Stimulated activated CD4-positive, alpha-beta T cell treated with anti-CD3 and anti-CD28 coated beads, Interleukin-1b, Interleukin-23, amount 100 ng/mL, for 4 hours (primary cell): ENCODE measurements around the gene ZBTB37.
"Not testable (repeated sequence)": the region's sequence is repeated elsewhere in the genome, so short reads cannot be mapped to it uniquely, and the experiment has no call there.

Experiments used
- DNase-seq, 2 donors: peaks; one replicate each; pipeline ENCODE4 v3.0.0-alpha.2; 2020; ENCODE audit warnings: low read depth in 2 of 2

ZBTB37 gene

GRCh38 chr1:173868266-173869020 lies at the start of gene ZBTB37:
TSS of gene ZBTB37 (plus strand) at chr1:173868380. CDS start at chr1:173870226, 1,846 bp downstream.
- DNase-seq: peak; percentile 86 to 95

GRCh38 chr1:173818459-173818858 lies 49.7 kb upstream of the ZBTB37 start:
- DNase-seq: no peak

DNA sequence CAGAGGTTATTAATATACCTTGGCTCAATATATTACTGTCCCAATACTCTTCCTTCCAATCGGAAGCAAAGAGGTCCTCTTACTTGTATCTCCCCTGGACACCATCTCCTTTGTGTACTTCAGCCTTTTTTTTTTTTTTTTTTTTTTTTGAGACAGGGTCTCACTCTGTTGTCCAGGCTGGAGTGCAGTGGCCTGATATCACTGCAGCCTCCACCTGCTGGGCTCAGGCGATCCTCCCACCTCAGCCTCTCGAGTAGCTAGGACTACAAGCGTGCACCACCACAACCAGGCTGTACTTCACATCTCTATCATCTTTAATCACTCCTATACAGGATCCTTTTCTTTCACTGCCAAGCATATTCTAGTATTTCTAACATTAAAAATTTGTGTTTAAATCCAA lies 46.5 kb upstream of the ZBTB37 start:
- no peak for DNase-seq

DNA sequence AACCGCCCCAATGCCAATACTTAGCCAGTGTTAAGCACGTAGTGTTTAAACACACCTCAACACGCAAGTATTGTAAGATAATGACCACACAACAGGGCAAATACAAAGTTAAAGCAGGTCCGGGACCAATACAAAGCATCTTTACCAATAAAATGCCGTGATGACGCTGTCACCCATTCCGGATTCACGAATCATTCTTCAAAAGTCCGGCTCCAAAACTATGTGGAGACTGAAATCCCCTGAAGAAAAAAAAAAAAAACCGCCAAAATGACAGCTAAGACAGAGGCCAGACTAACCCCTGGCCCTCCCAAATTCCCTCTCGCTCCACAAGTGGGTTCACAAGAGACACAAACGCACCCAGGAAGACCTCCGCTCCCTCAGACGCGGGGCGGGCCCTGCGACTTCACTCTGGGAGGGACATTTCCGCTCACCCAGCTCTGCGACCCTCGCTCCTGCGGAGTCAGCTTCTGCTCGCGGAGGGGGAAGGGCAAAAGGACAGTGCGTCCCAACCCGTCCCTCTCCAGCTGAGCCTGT lies 44.3 kb upstream of the ZBTB37 start:
- DNase-seq: no peak

DNA sequence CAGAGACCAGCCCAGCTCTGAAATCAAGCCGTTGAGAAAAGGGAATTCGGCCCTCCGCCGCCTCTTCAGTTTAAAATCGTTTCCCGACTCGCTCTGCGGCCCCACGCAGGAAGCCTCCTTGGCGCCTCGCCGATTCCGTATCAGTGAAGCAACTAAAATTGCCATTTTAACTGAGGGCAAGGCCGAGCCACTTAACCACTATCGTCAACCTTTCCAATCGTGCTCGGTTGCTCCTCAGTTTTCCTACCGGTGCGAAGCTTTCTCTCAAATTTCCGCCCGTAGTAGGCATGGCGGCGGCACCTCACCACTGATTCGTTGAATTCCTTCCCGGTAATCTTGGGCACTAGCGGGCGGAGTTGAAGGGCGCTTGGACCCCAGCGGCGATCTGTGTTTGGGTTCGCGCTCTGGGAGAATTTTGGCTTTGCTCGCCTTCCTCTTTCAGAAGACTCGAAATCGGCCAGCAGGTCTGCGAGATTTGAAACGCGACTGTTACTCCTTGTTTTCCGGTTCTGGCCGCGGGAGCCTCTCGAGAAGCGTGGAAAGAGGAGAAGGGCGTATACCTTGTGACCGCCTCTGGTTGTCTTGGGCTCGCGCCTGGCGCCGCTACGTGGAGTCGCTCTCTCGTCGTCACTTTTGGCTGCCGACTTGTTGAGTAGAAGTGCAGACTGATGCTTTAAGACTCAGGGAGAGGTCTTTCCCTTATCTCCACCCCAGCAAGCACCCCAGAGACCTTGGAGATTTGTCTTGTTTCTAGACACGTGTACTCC lies 43.7 kb upstream of the ZBTB37 start, which contains the start of the genes CENPL and DARS2:
CENPL (minus strand) TSS at position 569 of the 767 bp plus-strand sequence. CDS start 13,584 bp downstream, outside the sequence.
DARS2 (plus strand) TSS at position 359 of the 767 bp plus-strand sequence. CDS start 557 bp downstream, outside the sequence.
- peak; percentile 74 to 83 for DNase-seq

DNA sequence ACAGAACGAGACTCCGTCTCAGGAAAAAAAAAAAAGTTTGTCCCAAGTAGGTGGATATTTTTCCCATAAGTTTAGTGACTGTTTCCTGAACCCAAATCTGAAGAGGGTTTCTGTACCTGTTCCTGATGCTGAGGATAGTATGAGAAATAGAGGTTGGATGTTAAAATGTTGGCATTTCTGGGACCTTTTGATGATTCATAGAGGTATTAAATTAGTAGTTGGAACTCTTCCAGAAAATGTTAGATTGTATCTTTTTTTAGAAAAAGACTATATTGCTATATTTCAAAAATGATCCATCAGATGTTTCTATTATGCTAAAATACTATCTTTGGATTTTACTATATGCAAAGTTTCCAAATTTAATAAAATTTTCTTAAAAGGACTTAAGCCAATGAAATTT lies 40.6 kb upstream of the ZBTB37 start:
- no peak for DNase-seq

DNA sequence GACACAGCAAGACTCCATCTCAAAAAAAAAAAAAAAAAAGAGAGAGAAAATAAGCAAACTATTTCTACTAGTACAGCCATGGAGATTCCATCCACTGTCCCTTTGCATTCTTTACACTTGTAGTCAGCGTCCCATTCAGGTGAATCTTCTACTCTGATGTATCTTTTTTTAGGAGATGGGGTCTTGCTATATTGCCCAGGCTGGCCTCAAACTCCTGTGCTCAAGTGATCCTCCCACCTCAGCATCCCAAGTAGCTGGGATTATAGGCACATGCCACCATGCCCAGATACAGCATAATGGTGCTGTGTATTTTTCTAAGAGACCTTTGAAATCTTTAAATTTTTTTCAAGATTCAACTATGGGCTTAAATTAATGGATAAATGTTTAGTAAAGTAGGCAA lies 35.4 kb upstream of the ZBTB37 start:
- DNase-seq: no peak

DNA sequence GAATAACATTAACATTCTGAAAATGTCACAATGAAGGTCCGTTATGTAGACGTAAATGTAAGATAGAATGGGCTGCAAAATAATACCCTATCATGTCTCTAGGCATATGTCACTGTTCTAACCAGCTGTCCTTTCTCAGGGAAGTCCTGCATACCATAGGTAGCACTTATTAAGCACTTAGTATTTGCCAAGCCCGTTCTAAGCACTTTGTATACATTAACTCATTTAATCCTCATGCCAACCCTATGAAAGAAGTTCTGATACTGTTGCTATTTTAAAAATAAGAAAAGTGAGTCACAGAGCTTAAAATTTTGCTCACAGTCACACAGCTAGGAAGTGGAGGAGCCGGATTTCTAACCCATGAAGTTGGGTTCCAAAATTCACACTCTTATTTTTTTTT lies 16.1 kb upstream of the ZBTB37 start:
- no peak for DNase-seq

DNA sequence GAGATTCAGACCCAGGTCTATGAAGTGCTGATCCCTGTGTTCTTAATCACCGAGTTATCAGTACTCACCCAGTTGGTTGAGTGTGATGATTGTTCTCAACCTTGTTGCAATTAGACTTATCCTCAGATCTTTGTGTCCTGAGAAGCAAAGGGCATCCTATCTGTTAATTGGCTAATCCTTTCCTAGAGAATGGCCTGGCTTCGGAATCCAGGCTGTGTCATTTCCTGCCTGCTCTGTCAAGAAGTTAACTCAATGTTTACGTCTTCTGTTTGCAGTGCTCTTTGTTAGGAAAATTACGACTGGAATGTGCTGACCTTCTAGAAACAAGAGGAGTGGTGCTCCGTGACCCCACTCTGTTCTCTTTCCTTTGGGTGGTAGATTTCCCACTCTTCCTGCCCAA lies 15.1 kb upstream of the ZBTB37 start:
- no peak for DNase-seq

GRCh38 chr1:173856014-173856413 lies 12.2 kb upstream of the ZBTB37 start:
- no peak for DNase-seq

- no peak for DNase-seq
These were observed 11.3 kb upstream of the ZBTB37 start for GRCh38 chr1:173856903-173857302.

DNA sequence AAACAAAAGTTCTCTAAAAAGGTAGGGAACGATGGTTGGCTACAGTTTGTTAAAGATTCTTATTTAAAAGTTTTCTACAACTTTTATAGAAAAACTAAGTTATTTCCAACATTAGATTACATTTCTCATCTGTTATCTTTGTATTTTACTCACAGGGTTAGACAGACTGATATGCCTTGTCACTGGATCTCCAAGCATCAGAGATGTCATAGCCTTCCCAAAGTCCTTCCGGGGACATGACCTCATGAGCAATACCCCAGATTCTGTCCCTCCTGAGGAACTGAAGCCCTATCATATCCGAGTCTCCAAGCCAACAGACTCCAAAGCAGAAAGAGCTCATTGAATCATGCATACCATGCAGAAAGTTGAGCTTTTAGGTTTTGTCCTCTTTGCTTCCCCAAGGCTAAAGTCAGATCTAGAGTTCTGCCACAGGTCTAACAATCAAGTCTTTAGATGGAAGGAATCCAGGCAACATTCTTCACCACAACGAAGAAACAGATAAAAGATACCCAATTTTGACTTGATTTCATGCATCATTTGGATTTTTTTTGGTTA lies 10.7 kb upstream of the ZBTB37 start:
- no peak for DNase-seq

GRCh38 chr1:173859547-173859946 lies 8.6 kb upstream of the ZBTB37 start:
- not testable (repeated sequence) for DNase-seq

DNA sequence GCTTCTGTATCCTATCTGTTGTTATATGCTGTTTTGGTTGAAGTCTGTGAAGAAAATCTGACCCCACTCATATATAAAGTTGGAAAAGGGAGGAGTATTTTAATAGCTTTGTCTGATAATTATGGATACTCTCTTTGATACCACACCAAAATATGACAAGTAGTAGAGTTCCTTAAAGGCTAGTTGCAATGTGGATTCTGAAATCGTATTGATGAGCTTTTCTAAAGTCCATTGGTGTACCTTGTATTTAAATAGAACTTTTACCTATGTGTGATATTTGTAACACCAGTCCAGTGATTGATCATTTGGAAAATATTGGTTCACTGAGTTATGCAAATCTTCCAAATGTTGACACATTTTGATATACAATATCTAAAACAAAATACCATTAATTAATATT lies 8.1 kb upstream of the ZBTB37 start:
- no peak for DNase-seq

DNA sequence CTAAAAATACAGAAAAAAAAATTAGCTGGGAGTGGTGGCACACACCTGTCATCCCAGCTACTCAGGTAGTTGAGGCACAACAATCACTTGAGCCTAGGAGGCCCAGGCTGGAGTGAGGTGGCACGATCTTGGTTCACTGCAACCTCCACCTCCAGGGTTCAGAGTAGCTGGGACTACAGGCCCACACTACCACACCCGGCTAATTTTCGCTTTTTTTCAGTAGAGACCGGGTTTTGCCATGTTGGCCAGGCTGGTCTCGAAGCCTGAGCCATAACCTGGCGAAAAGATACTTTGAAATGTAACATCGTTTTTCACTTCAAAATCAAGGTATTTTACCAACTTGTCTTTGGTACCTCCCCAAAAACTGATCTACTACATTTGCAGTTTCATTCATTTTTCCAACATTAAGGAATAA lies 6.4 kb upstream of the ZBTB37 start:
- no peak for DNase-seq

DNA sequence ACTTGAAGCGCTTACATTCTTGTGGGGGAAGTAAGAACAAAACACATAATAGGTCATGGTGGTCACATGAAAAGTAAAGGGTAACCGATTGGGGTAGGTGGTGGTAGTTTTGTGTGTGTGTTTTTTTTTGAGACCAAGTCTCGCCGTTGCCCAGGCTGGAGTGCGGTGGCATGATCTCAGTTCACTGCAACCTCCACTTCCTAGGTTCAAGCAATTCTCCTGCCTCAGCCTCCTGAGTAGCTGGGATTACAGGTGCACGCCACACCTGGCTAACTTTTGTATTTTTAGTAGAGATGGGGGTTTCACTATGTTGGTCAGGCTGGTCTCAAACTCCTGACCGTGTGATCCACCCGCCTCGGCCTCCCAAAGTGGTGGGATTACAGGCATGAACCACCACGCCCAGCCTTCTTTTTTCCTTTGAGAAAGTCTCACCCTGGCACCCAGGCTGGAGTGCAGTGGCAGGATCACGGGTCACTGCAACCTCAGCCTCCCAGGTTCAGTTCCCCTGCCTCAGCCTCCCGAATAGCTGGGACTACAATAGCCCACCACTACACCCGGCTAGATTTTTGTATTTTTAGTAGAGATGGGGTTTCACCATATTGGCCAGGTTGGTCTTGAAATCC lies 5.9 kb upstream of the ZBTB37 start:
- DNase-seq: peak in 1 of 2 donors; percentile 29

GRCh38 chr1:173862769-173863223 lies 5.4 kb upstream of the ZBTB37 start:
- no peak for DNase-seq

DNA sequence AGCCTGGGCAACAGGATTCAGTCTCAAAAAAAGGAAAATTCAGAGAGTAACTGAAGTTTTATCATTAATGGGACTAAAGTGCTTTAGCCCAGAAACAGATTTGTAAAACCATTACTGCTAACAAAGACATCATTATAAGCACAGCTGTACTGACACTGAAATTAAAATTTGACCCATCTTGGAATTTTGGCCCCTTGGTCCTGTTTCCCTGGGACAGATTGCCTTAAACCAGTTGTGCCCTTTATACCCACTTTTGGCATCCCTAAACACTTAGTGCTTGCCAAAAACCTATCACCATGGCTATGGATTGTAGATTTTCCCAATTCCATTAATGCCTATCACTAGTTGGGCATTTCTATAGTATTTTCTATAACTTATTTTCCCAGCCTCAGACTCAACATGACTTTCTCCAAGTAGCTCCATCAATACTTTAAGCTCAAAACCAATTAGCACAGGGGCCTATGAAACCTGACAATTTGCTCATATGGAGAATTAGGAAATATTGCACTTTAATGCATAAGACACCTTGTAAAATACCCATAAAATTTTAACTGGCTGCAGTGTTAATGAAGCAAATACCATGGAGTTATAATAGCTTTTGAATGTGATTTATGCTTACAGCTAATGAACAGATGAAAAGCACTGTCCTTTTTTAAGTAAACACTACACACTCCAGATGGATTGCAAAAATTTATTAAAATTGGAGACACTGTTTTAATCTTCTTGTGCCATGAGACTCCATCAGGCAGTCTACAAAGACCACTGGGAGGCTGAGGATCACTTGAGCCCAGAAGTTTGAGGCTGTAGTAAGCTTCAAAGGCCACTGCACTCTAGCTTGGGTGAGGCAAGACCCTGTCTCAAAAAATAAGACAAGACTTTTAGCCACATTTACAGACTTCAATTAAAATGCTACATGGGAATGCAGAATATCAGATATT lies 4.7 kb upstream of the ZBTB37 start:
- no peak for DNase-seq

DNA sequence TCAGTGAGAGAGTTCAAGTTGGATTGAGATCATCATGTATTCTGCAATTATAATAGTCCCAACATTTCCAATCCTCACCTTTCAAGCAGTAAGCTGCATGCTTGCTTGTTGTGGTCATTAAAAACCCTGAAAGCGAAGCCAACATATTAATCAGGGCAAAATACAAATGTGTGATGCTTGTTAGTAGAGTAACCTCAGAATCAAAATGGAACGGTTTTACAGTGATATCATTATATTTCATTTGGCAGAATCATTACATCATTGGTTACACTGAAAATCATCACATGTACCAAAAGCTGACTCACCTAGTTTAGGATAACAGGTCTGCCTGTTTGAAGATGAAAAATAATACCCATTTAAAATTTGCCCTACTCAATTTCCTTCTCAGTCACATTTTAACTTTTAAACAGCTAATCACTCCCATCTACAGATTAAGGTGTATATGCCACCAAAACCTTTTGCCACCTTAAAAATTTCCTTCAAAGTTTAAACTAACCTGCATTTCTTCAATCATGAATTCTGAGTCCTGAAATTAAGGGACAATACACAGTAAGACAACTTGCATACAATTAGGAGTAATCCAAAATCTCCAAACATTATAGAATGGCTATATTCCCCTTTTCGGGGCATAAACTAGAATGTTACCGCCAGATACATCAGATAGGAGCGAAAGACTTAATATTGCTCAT lies 3.9 kb upstream of the ZBTB37 start:
- DNase-seq: no peak
